NCI-H1694 (cell line): ENCODE results near the gene SLC45A1.
"Not testable (repeated sequence)": the region's sequence is repeated elsewhere in the genome, so short reads cannot be mapped to it uniquely, and the experiment has no call there.

ENCODE experiments used
- DNase-seq: peaks from one replicate; lab custom pipeline; 2025; lab: John Stamatoyannopoulos, UW

Gene SLC45A1

GRCh38 chr1:8367571-8368194 is 49.8 kb downstream of the SLC45A1 start:
- no peak for DNase-seq

GRCh38 chr1:8368956-8369639 is 51.2 kb downstream of the SLC45A1 start:
- no peak for DNase-seq

GRCh38 chr1:8370046-8370881 is 52.4 kb downstream of the SLC45A1 start:
- DNase-seq: no peak

GRCh38 chr1:8370905-8371315 is 53.0 kb downstream of the SLC45A1 start:
- no peak for DNase-seq

GRCh38 chr1:8371372-8371991 is 53.6 kb downstream of the SLC45A1 start:
- no peak for DNase-seq

DNA sequence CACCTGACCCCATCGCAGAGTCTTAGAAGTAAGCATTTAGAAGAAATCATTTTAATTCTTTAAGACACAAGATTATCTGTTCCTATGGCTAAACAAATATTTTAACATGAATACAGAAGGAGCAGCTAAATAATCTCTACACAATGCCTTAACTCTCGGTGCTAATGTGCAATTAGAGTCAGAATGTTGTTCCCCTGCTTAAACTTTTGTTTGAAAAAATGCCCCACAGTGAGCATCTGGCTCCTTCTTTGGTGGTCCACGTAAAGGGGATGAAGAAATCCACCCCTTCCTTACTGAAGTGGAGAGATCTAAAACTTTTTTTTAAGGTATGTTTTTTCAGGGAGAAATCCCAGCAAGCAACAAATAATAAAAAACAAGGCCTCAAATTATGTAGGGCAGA is 55.2 kb downstream of the SLC45A1 start:
- DNase-seq: no peak

DNA sequence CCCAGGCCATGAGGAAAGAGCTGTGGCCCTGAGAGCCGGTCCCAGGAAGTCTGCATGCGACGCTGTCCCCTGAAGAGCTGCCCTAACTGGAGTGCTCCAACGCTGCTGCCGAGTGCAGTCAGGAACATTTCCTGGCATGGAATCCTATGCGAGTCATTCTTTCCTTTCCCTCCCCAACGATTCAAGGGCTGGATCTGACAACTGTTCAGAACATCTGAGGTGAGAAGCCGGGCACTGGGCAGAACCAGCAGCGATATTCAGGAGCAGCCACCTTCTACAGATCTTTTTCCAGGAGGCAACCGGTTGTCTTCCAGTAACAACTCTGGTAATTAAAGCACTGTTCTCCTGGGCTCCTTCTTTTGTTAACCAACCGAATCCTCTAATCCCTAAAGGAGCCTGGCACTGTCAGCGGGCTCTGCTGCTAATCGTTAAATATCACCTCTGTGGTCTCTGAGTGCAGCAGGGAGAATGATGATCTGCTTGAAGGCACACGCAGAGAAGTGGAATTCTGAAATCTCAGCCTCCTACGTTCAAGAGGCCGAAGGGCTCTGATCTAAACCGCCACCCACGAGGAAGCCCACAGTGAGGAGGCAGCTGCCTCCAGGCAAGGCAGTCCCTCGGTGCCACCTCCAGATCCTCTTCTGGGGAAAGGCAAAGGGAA is 55.8 kb downstream of the SLC45A1 start:
- no peak for DNase-seq

DNA sequence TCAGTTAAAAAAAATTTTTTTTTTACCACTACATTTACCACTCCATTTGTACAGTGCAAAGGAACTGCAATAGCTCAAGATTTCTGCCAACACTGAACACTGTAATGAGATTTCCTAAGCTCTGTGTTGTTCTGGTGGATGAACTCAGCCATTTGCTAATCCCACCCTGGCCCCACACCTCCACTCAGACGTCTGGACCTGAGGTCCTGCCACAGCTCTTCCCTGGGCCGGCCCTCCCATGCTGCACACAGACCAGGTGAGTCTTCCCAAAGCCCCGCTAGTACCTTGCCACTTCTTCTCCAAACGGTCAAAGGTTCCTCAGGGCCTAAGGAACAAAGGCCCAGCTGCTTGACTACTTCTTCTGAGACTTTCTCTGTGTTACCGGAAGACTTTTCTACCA is 56.4 kb downstream of the SLC45A1 start:
- no peak for DNase-seq

GRCh38 chr1:8374812-8375211 is 56.9 kb downstream of the SLC45A1 start:
- DNase-seq: no peak

- DNase-seq: no peak
Observed at GRCh38 chr1:8376358-8376840, 58.5 kb downstream of the SLC45A1 start.

- no peak for DNase-seq
Observed at GRCh38 chr1:8377271-8377981, 59.5 kb downstream of the SLC45A1 start.

DNA sequence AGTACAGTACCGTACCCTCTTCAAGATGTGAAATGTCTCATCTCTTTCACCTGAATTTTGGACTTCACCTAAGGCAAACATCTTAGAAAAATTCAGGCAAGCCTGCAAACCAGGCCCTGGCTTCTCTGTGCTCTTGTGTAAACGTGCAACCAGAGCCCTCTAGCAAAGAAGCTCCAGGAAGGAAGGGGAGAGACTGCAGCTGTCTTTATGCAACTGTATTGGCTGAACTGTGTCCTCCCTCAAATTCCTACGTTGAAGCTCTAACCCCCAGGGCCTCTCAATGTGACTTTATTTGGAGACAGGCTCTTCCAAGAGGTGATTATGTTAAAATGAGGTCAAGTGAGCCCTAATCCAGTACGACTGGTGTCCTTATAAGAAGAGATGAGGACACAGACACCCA is 60.3 kb downstream of the SLC45A1 start:
- no peak for DNase-seq

- no peak for DNase-seq
Observed at GRCh38 chr1:8378981-8379470, 61.1 kb downstream of the SLC45A1 start.

GRCh38 chr1:8379513-8380186 is 61.7 kb downstream of the SLC45A1 start:
- DNase-seq: no peak

DNA sequence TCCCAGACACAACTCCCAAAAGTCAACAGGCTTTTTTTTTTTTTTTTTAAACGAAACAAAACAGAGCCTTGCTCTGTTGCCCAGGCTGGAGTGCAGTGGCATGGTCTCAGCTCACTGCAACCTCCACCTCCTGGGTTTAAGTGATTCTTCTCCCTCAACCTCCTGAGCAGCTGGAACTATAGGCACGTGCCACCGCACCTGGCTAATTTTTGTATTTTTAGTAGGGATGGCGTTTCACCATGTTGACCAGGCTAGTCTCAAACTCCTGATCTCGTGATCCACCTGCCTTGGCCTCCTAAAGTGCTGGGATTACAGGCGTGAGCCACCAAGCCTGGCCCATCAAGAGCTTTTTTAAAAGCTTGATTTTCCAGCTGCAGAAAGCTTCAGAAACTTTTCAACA is 62.4 kb downstream of the SLC45A1 start:
- not testable (repeated sequence) for DNase-seq

DNA sequence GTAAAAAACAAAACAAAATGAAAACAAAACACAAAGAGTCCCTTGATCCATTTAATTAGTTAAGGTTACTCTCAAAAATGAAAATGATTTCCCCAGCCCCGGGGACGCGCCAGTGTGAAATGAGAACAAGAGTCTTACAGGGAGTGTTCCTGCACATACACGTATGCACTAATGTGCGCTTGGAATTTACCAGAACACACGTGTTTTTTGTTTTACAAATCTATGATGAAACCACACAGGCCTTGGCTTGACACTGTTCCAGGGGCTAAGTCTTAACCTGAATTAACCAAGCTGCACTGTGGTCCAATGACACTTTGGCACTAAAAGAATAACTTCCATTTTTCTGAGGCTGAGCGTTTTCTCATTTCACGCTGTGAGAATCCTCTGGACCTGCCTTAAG is 63.7 kb downstream of the SLC45A1 start:
- DNase-seq: no peak

DNA sequence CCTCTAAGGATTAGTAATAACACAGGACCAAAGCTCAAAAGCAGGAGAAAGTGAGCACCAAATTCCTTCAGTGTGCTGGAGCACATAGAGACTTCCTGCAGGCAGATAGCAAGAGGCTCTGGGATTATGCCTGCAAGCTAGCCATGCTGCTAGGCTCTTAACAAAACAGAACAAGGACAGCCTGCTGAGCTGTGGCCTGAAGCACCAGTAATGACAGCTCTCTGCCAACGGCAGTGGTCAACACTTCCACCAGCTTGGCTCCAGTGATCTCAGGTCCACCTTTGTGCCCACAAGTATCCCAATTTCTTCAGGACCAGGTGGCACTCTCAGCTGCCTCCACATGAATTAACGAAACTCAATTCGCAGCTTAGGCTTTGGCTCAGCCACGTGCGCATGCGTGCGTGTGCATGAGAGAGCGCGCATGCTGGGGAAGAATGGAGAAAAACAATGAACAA is 64.2 kb downstream of the SLC45A1 start:
- DNase-seq: no peak

DNA sequence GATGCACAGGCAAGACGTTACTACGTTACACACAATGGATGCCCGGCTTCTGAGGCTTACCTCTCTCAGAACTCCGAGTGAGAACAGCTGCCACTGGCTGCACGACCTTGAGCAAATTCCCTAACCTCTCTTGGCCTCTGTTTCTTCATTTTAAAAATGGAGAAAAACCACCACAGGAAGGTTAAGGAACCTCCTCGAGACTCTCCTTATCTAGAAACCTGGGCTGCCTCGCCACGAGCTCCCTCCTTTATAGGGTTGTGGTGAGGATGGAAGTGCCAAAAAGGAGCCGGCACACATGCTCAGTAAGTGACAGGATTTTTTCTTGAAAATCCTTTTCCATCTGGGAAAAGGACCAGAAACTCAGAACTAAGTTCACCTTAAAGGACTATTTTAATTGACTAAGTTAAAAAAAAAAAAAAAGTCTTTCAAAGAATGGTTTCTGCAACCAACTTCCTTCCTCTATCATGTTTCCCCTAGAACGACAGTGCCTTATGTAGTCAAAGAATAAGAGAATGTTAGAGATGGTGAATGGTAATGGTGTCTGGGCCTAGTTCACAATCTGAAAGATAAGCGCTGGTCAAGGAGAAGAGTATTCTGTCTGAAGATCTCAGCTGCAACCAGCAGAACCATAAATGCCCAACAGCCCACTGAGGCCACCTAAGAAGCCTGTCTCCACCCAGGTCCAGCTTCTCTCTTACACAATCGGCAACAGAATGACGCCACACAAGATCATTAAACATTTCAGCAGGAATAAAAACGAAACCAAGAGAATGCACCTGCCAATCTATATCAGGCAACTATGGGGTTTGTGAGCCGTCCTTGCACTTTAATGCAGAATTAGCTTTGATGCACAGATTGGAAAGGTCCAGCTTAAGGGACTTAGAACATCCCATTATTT is 64.9 kb downstream of the SLC45A1 start:
- no peak for DNase-seq

- DNase-seq: no peak
Observed at GRCh38 chr1:8384088-8384487, 66.2 kb downstream of the SLC45A1 start.
